Adrenal gland (tissue), 12 donors: ENCODE results near the gene TNIK. TPM values are rescaled to one million over a fixed set of nuclear protein-coding genes. Genes with fewer than 3 reads are reported as not detected.

Source experiments
- DNase-seq, 7 donors: peaks; one replicate each; pipeline ENCODE4 v3.0.0-alpha.2; 2019 to 2020
- H3K27ac ChIP-seq, 5 donors: fragments of 200-600 bp; sonication (generic) in 4 of 5; 1 replicate in 3 of 5; 2 replicates in 2 of 5; pipeline versions ENCODE4 v1.5.1 to v1.8.0; 2016 to 2020; ENCODE audit warnings: mild to moderate bottlenecking in 1 of 5
- H3K27me3 ChIP-seq: fragments of 200-600 bp; 2 replicates; pipeline ENCODE4 v1.8.0; 2021
- H3K36me3 ChIP-seq, 2 donors: fragments of 200-600 bp; replicated peaks in 1 of 2; 1 replicate in 1 of 2; 2 replicates in 1 of 2; pipeline versions ENCODE4 v1.5.1 to v1.8.0; 2018 to 2022
- H3K4me1 ChIP-seq, 2 donors: fragments of 200-600 bp; replicated peaks in 1 of 2; 1 replicate in 1 of 2; 2 replicates in 1 of 2; pipeline versions ENCODE4 v1.5.1 to v1.8.0; 2018 to 2021
- H3K4me3 ChIP-seq, 4 donors: fragments of 200-600 bp; sonication (generic) in 3 of 4; one replicate each; pipeline ENCODE4 v1.5.1; 2016 to 2018
- H3K9me3 ChIP-seq, 3 donors: fragments of 200-600 bp; sonication (generic) in 1 of 3; replicated peaks in 1 of 3; 1 replicate in 2 of 3; 2 replicates in 1 of 3; pipeline versions ENCODE4 v1.5.1 to v1.8.0; 2016 to 2021
- CTCF ChIP-seq, 6 experiments: fragments of 450-650 bp in 4 of 6; fragments of 200-600 bp in 2 of 6; sonication (generic) in 1 of 6; IDR thresholded peaks; 1 replicate in 5 of 6; 2 replicates in 1 of 6; pipeline versions ENCODE4 v1.5.1 to v1.8.0; 2016 to 2021; ENCODE audit warnings: antibody characterized with exemption in 6 of 6, mild to moderate bottlenecking in 2 of 6, moderate library complexity in 1 of 6
- POLR2A ChIP-seq, 2 donors: fragments of 450-650 bp; IDR thresholded peaks; one replicate each; pipeline ENCODE4 v1.6.1; 2017; ENCODE audit warnings: antibody characterized with exemption in 2 of 2, mild to moderate bottlenecking in 2 of 2, moderate library complexity in 1 of 2
- WGBS, 4 donors: extraction: QIAGEN DNeasy Blood & Tissue Kit in 2 of 4; methylation state at CpG; one replicate each; pipeline versions ENCODE4 v1.1.5 to v1.1.7; 2013 to 2017; 5-methylcytosine and 5-hydroxymethylcytosine counted together
- intact Hi-C, 2 donors: fragments of 100-400 bp; cut with DNase I; formaldehyde crosslinking; loops; one replicate each; pipeline versions ENCODE4 v1.14.1 to v1.15.0; 2022 to 2023
- polyA plus RNA-seq, 3 donors: library from polyadenylated mRNA; stranded (reverse); fragments of 200-250 nt in 2 of 3; fragments of 350-450 nt in 1 of 3; fragmentation: Illumina TruSeq in 1 of 3; extraction: RNeasy Lipid Tissue Mini Kit (QIAGEN cat#74804) in 1 of 3; gene quantifications; one replicate each; pipeline ENCODE4 v1.2.3, GENCODE V29; 2013 to 2014
- total RNA-seq, 9 donors: library from RNA; depleted of rRNA in 4 of 9; stranded (reverse); fragments of >200 nt in 4 of 9; fragments of 120-200 nt in 1 of 9; fragmentation: NEBNext Ultra II Directional in 1 of 9; extraction: Animal tissue kit (Norgen Biotek cat#: 25700) in 1 of 9; gene quantifications; one replicate each; pipeline versions ENCODE4 v1.1.0 to v1.2.4, GENCODE V29; 2013 to 2023
- donor health status: healthy with polysubstance abuse.
- donor health status: Bipolar disorder and iron deficiency.
- donor health status: DM: yes; HTN: yes; CAD: no.
- donor health status: DM: no; HTN: no; CAD: no.
- donor health status: DM: no; HTN: no; CAD: no.
- donor health status: DM: yes; HTN: yes; CAD: no.

TNIK gene
- total and polyA plus RNA-seq, 12 donors, result 4.9 to 33.1 (median 10.7) TPM

DNA sequence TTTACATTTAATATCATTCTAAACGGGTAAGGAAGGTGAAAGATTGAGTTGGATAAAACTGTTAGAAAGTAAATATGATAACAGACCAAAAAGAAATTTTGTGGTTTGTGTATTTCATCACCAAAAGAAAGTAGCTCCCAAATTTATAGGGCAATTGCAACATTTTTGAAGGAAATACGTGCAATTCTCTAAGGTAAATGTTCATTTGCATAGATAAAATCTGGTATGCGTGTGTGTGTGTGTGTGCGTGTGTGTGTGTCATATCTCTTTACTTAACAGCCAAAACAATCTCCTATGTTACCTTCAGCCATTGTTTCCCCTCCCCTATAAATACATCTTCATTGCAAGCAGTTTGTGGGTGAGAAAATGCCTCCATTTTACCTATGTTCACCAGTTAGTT lies 208.4 kb downstream of the TNIK start:
- Histone ChIP-seq H3K27me3 (no peaks in the 10 kb centered on the region), H3K4me1 (peaks cover 0 to 4% of the 10 kb centered on the region in 2 donors), H3K36me3 (no peaks in the 10 kb centered on the region), H3K27ac (no peak overlapping the region), H3K4me3 (no peak overlapping the region), H3K9me3 (no peaks in the 10 kb centered on the region)
- 73 to 80% (median 79%) methylated on average over 4 of the region's 4 CpGs for WGBS, 4 donors
- DNase-seq, result no peak
- intact Hi-C loops, result no loop called here
- TF ChIP-seq CTCF (IDR thresholded peaks at IDR 0.05) (no peak), POLR2A (IDR thresholded peaks at IDR 0.05) (no peak)

DNA sequence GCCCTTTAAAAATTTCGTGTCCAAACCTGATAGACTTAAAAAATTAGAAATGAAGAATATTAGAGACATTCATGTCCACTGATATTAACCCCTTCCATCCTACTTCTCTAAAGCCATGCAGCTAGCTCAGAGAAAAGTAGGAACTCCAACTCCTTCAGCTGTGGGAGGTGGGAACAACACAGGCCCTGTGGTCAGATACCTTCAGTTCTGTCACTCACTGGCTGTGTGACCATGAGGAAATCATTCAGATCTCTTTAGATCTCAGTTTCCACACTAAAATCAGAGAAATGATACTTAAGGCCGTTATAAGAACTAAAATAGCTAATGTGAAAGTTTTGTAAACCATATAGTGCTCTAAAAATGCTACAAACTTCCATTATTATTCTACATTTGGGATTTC lies 209.8 kb downstream of the TNIK start:
- no peak for DNase-seq
- 79 to 92% (median 85%) methylated on average over 2 of the region's 2 CpGs for WGBS, 4 donors
- H3K27me3 ChIP-seq, result no peaks in the 10 kb centered on the region
- intact Hi-C loops, result no loop called here
- no peaks in the 10 kb centered on the region for H3K4me1 ChIP-seq
- TF ChIP-seq CTCF (IDR thresholded peaks at IDR 0.05) (no peak), POLR2A (IDR thresholded peaks at IDR 0.05) (no peak)
- H3K4me3 ChIP-seq, result no peak overlapping the region
- no peak overlapping the region for H3K27ac ChIP-seq
- no peaks in the 10 kb centered on the region for H3K36me3 ChIP-seq
- no peaks in the 10 kb centered on the region for H3K9me3 ChIP-seq

DNA sequence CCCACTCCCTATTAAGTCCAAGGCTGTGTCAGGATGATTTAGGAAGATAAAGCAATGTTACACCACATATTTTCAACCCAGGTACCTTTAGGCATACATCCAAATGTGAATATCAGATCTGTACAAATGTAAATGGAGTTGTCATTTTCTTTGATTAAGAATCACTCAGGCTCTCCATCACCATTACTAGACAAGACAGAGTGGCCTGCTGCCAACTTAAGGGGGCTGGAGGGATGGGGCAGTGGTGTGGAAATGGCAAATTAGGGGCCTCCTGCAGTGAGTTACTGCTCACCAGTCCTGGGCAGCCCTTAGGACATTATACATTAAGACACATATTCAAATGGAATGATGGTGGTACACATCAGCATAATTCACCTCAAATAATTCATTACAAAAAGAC lies 211.0 kb downstream of the TNIK start:
- TF ChIP-seq CTCF (IDR thresholded peaks at IDR 0.05) (no peak), POLR2A (IDR thresholded peaks at IDR 0.05) (no peak)
- no peak overlapping the region for H3K4me3 ChIP-seq
- intact Hi-C loops, result no loop called here

DNA sequence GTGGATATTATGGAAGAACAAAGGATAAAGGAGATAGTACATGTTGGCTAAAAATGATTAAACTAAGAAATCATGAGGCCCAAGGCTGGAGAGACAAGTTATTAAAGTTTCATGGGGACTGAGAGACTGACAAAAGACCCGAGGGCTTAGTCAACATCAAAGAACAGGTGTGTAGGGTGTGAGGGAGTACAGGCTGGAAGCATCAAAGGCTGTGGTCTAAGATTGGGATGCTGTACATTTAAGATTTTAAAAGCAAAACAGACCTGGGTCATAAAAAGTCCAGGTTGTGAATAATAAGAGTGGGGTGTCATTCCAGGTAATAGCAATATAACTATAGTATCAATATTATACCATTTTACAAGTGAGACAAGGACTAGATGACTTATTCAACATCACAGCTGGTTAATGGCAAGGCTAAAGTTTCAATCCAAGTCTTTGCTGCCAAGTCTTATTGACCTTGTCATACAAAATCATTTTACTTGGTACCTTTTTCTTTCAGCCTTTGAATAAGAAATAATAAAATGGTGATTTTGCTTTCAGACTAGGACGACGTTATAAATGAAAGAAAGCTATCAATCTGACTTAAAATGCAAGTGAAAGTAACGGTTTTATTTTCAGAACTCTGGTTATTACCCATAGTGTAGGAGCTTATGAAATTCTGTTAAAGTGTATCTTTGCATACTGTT lies 211.6 kb downstream of the TNIK start:
- no peak for DNase-seq
- Histone ChIP-seq H3K36me3 (no peaks in the 10 kb centered on the region), H3K27me3 (no peaks in the 10 kb centered on the region), H3K9me3 (no peaks in the 10 kb centered on the region), H3K27ac (no peak overlapping the region), H3K4me1 (no peaks in the 10 kb centered on the region), H3K4me3 (no peak overlapping the region)
- intact Hi-C loops, result no loop called here
- no peak for TF ChIP-seq POLR2A (IDR thresholded peaks at IDR 0.05)
- no peak for TF ChIP-seq CTCF (IDR thresholded peaks at IDR 0.05)
- WGBS, 4 donors, result 41 to 42% (median 41%) methylated on average over 4 of the region's 4 CpGs

More for the DNA sequence above, 211.0 kb downstream of the TNIK start:
- H3K27me3 ChIP-seq, result no peaks in the 10 kb centered on the region
- H3K4me1 ChIP-seq, result no peaks in the 10 kb centered on the region
- no peak overlapping the region for H3K27ac ChIP-seq
- H3K36me3 ChIP-seq, result no peaks in the 10 kb centered on the region
- H3K9me3 ChIP-seq, result no peaks in the 10 kb centered on the region
- DNase-seq, result no peak
